A549 (cell line): ENCODE data around the gene DDX1. TPM values are rescaled to one million over a fixed set of nuclear protein-coding genes. Genes with fewer than 3 reads are reported as not detected.

Experiments used
- ATAC-seq, 2 experiments: fragments of 200-7000 bp in 1 of 2; fragments of >200 bp in 1 of 2; cut with Nextera tagmentation in 1 of 2; cut with Tn5 transposase in 1 of 2; 3 replicates each; pipeline versions ENCODE4 v1.8.0 to v1.9.1; 2018 to 2020; ENCODE audit warnings: mild to moderate bottlenecking in 1 of 2, moderate library complexity in 1 of 2
- CTCF ChIA-PET: fragments of 300-600 bp; sonication (Branson Sonifier 250); formaldehyde crosslinking; extraction: SDS; loops from one replicate; lab custom pipeline; 2021; ENCODE audit warnings: antibody characterized with exemption, inconsistent platforms; lab: Yijun Ruan, JAX
- POLR2A ChIA-PET: fragments of 350-600 bp; formaldehyde crosslinking; extraction: SDS; loops from one replicate; lab custom pipeline; 2021; ENCODE audit warnings: antibody characterized with exemption, inconsistent platforms; lab: Yijun Ruan, JAX
- DNase-seq, 2 experiments: peaks; one replicate each; pipeline versions ENCODE4 v3.0.0 to v3.0.0-alpha.2; 2011 to 2016; ENCODE audit warnings: low read depth in 1 of 2, low spot score in 1 of 2
- FAIRE-seq: peaks from 2 replicates; lab custom pipeline; 2011; peaks lifted over from hg19 to GRCh38; lab: Jason Lieb, UNC
- H3K27ac ChIP-seq, 2 experiments: fragments of >200 bp; sonication (Bioruptor Twin); formaldehyde crosslinking; 3 replicates each; pipeline ENCODE4 v1.5.1; 2016 to 2017
- H3K4me1 ChIP-seq: fragments of >200 bp; sonication (Bioruptor Twin); formaldehyde crosslinking; 3 replicates; pipeline ENCODE4 v1.6.1; 2016
- H3K4me2 ChIP-seq: fragments of >200 bp; sonication (Bioruptor Twin); formaldehyde crosslinking; 3 replicates; pipeline ENCODE4 v1.6.1; 2016
- H3K4me3 ChIP-seq: fragments of >200 bp; sonication (Bioruptor Twin); formaldehyde crosslinking; 3 replicates; pipeline ENCODE4 v1.5.1; 2016
- H3K9me3 ChIP-seq: fragments of >200 bp; sonication (Bioruptor Twin); formaldehyde crosslinking; 3 replicates; pipeline ENCODE4 v1.6.1; 2016
- CBX8 ChIP-seq: fragments of 200-600 bp; sonication (generic); IDR thresholded peaks from 2 replicates; pipeline ENCODE4 v1.6.1; 2016
- CHD4 ChIP-seq: fragments of 200-600 bp; sonication (generic); IDR thresholded peaks from 2 replicates; pipeline ENCODE4 v1.6.1; 2016; ENCODE audit warnings: antibody characterized with exemption, mild to moderate bottlenecking, borderline replicate concordance
- EHMT2 ChIP-seq: fragments of 200-600 bp; sonication (generic); IDR thresholded peaks from 2 replicates; pipeline ENCODE4 v1.6.1; 2016; ENCODE audit warnings: antibody characterized with exemption, low read depth, mild to moderate bottlenecking, moderate library complexity
- EP300 ChIP-seq, 2 experiments: fragments of >200 bp; sonication (Bioruptor Twin); formaldehyde crosslinking; IDR thresholded peaks; 2 replicates in 1 of 2; 3 replicates in 1 of 2; pipeline ENCODE4 v1.6.1; 2016 to 2017
- FOXS1 ChIP-seq: fragments of 250-450 bp; sonication (Bioruptor Pico); IDR thresholded peaks from 2 replicates; pipeline ENCODE4 v1.5.0; 2020; ENCODE audit warnings: mild to moderate bottlenecking, moderate library complexity
- JUN ChIP-seq, 2 experiments: fragments of >200 bp; sonication (Bioruptor Twin); formaldehyde crosslinking; IDR thresholded peaks; 2 replicates in 1 of 2; 3 replicates in 1 of 2; pipeline ENCODE4 v1.6.1; 2016 to 2017
- MAFK ChIP-seq: fragments of 450-650 bp; IDR thresholded peaks from 2 replicates; pipeline ENCODE4 v1.6.1; 2014; ENCODE audit not compliant: partially characterized antibody
- MAZ ChIP-seq: fragments of 150-350 bp; IDR thresholded peaks from 2 replicates; pipeline ENCODE4 v1.6.1; 2014; ENCODE audit warnings: antibody characterized with exemption, low read depth, low read length, borderline replicate concordance
- POLR2AphosphoS2 ChIP-seq: conservative IDR thresholded peaks from 2 replicates; pipeline ENCODE4 v1.6.1; 2012; ENCODE audit warnings: low read length, improper control_type of control experiment, inconsistent platforms
- RARB ChIP-seq: fragments of 250-450 bp; sonication (Bioruptor Pico); IDR thresholded peaks from 2 replicates; pipeline ENCODE4 v1.8.0; 2021; ENCODE audit warnings: mild to moderate bottlenecking, moderate library complexity
- SMC3 ChIP-seq: fragments of >200 bp; sonication (Bioruptor Twin); formaldehyde crosslinking; IDR thresholded peaks from 3 replicates; pipeline ENCODE4 v1.6.1; 2018; ENCODE audit warnings: inconsistent platforms
- SREBF2 ChIP-seq: fragments of 450-650 bp; IDR thresholded peaks from 2 replicates; pipeline ENCODE4 v1.6.1; 2014; ENCODE audit warnings: mild to moderate bottlenecking, moderate library complexity
- TFCP2L1 ChIP-seq: fragments of 250-450 bp; sonication (Bioruptor Pico); IDR thresholded peaks from 2 replicates; pipeline ENCODE4 v1.5.0; 2021; ENCODE audit warnings: mild to moderate bottlenecking
- TP53 ChIP-seq: fragments of 250-450 bp; sonication (Bioruptor Pico); IDR thresholded peaks from 2 replicates; pipeline ENCODE4 v1.5.0; 2021; ENCODE audit warnings: mild to moderate bottlenecking, moderate library complexity
- ZC3H11A ChIP-seq: fragments of 450-650 bp; IDR thresholded peaks from 2 replicates; pipeline ENCODE4 v1.6.1; 2014; ENCODE audit warnings: antibody characterized with exemption, mild to moderate bottlenecking
- WGBS: methylation state at CpG from one replicate; pipeline ENCODE4 v1.1.6; 2017; ENCODE audit errors: missing lambda C conversion rate; 5-methylcytosine and 5-hydroxymethylcytosine counted together
- polyA plus RNA-seq, 4 experiments: library from polyadenylated mRNA; depleted of rRNA in 3 of 4; stranded (reverse); fragments of >200 nt; fragmentation: RNase III in 1 of 4; extraction: RNeasy Plus Mini Kit Qiagen cat#74134 plus additional on column Dnase treatment in 1 of 4; gene quantifications; 2 replicates in 3 of 4; 3 replicates in 1 of 4; pipeline ENCODE4 v1.2.3, GENCODE V29; 2011 to 2017
- TF ChIP-seq, protein P1 (sequence below): IDR thresholded peaks from 2 replicates; pipeline ENCODE4 v1.6.1; 2012; ENCODE audit warnings: low read depth, borderline replicate concordance
- TF ChIP-seq, protein P2 (sequence below): fragments of 450-650 bp; IDR thresholded peaks from 2 replicates; pipeline ENCODE4 v1.6.1; 2014; ENCODE audit warnings: antibody characterized with exemption
- TF ChIP-seq, protein P3 (sequence below): fragments of >200 bp; sonication (Bioruptor Twin); formaldehyde crosslinking; IDR thresholded peaks from 3 replicates; pipeline ENCODE4 v1.5.1; 2016
- TF ChIP-seq, protein P4 (sequence below): fragments of 200-600 bp; sonication (generic); IDR thresholded peaks from 2 replicates; pipeline ENCODE4 v1.6.1; 2016; ENCODE audit warnings: antibody characterized with exemption, mild to moderate bottlenecking, moderate library complexity

DDX1 gene
- polyA plus RNA-seq, 2 of the 4 experiments (the other 2 are of a cell fraction): 157 to 214 TPM

DNA sequence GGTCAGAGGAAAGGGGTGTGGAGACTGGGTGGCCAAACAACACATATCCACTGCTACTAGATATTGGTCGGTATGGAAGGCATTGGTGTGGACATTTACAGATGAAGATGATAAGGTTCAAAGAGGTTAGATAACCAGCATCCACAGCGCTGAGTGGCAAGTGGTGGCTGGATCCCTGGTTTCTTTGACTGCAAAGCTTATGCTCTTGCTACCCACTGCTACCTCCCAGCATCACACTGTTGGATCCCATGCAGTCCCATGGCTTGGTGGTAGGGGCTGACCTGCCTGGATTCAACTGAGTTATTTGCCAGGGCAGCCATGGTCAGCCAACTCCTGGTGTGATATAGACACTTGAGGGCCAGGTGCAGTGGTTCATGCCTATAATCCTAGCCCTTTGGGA is 53.6 kb downstream of the DDX1 start:
- Histone ChIP-seq H3K4me1 (no peaks in the 10 kb centered on the region), H3K27ac (no peak overlapping the region), H3K9me3 (peaks cover 6% of the 10 kb centered on the region; the same call in 1 of the 3 replicates), H3K4me2 (no peak overlapping the region), H3K4me3 (no peak overlapping the region)
- no peak for FAIRE-seq
- DNase-seq: no peak
- no peak for ATAC-seq
- TF ChIP-seq, protein P1, sequence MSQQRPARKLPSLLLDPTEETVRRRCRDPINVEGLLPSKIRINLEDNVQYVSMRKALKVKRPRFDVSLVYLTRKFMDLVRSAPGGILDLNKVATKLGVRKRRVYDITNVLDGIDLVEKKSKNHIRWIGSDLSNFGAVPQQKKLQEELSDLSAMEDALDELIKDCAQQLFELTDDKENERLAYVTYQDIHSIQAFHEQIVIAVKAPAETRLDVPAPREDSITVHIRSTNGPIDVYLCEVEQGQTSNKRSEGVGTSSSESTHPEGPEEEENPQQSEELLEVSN: no peak
- TF ChIP-seq TFCP2L1: no peak
- TF ChIP-seq ZC3H11A: no peak
- no peak for TF ChIP-seq RARB (CRISPR knock-in tag)
- no peak for TF ChIP-seq FOXS1 (CRISPR knock-in tag)
- TF ChIP-seq, protein P2, sequence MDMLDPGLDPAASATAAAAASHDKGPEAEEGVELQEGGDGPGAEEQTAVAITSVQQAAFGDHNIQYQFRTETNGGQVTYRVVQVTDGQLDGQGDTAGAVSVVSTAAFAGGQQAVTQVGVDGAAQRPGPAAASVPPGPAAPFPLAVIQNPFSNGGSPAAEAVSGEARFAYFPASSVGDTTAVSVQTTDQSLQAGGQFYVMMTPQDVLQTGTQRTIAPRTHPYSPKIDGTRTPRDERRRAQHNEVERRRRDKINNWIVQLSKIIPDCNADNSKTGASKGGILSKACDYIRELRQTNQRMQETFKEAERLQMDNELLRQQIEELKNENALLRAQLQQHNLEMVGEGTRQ: no peak
- no peak for TF ChIP-seq JUN (IDR thresholded peaks at IDR 0.05)
- no peak for TF ChIP-seq TP53 (CRISPR knock-in tag)
- TF ChIP-seq EP300 (IDR thresholded peaks at IDR 0.05): no peak
- TF ChIP-seq, all 56 proteins: peak for 0
- CTCF ChIA-PET: interaction anchor here (1.8 kb wide), 1 partner anchor 8 kb away, joined by 5 read pairs; no protein-coding TSS in a partner anchor
- 80% methylated on average over 2 of the region's 2 CpGs for WGBS
- POLR2A ChIA-PET: no interaction called here

DNA sequence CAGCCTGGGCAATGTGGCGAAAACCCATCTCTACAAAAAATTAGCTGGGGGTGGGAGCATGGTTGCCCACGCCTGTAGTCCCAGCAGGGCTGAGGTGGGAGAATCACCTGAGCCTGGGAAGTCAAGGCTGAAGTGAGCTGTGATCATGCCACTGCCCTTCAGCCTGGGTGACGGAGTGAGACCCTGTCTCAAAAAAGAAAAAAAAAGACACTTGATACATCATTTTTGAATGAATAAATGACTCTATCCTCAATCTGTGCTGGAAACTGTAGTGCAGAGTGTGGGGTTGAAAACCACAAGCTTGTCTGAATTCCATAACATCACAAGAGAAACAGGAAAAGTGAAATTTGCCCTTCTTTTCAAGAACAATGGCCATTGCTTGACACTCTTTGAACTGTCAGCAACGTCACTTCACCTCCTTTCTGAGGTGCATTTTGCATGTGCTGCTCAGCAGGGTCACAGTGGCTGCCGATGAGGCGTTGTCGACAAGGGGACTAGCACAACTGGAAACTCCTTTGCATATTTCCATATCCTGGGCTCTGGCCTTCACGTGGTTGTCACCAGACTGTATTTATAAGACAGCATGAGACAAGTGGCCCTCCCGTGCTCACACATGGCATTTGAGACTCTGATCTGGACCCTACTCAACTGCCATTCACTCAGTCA is 54.2 kb downstream of the DDX1 start:
- WGBS: 57% methylated on average over 8 of the region's 9 CpGs
- Histone ChIP-seq H3K4me2 (no peak overlapping the region), H3K27ac (no peak overlapping the region), H3K4me3 (no peak overlapping the region), H3K9me3 (peaks cover 6% of the 10 kb centered on the region; the same call in 1 of the 3 replicates), H3K4me1 (no peaks in the 10 kb centered on the region)
- no peak for FAIRE-seq
- ChIA-PET POLR2A (no interaction called here), CTCF (interaction anchor here (1.8 kb wide), 1 partner anchor 9 kb away, joined by 5 read pairs; no protein-coding TSS in a partner anchor)
- ATAC-seq: no peak
- no peak for DNase-seq
- TF ChIP-seq EHMT2 (no peak), POLR2AphosphoS2 (no peak), JUN (IDR thresholded peaks at IDR 0.05) (no peak), MAFK (no peak), CBX8 (no peak), SREBF2 (no peak), CHD4 (no peak), SMC3 (no peak), MAZ (no peak)
- TF ChIP-seq, protein P3, sequence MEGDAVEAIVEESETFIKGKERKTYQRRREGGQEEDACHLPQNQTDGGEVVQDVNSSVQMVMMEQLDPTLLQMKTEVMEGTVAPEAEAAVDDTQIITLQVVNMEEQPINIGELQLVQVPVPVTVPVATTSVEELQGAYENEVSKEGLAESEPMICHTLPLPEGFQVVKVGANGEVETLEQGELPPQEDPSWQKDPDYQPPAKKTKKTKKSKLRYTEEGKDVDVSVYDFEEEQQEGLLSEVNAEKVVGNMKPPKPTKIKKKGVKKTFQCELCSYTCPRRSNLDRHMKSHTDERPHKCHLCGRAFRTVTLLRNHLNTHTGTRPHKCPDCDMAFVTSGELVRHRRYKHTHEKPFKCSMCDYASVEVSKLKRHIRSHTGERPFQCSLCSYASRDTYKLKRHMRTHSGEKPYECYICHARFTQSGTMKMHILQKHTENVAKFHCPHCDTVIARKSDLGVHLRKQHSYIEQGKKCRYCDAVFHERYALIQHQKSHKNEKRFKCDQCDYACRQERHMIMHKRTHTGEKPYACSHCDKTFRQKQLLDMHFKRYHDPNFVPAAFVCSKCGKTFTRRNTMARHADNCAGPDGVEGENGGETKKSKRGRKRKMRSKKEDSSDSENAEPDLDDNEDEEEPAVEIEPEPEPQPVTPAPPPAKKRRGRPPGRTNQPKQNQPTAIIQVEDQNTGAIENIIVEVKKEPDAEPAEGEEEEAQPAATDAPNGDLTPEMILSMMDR: no peak
- TF ChIP-seq, protein P4, sequence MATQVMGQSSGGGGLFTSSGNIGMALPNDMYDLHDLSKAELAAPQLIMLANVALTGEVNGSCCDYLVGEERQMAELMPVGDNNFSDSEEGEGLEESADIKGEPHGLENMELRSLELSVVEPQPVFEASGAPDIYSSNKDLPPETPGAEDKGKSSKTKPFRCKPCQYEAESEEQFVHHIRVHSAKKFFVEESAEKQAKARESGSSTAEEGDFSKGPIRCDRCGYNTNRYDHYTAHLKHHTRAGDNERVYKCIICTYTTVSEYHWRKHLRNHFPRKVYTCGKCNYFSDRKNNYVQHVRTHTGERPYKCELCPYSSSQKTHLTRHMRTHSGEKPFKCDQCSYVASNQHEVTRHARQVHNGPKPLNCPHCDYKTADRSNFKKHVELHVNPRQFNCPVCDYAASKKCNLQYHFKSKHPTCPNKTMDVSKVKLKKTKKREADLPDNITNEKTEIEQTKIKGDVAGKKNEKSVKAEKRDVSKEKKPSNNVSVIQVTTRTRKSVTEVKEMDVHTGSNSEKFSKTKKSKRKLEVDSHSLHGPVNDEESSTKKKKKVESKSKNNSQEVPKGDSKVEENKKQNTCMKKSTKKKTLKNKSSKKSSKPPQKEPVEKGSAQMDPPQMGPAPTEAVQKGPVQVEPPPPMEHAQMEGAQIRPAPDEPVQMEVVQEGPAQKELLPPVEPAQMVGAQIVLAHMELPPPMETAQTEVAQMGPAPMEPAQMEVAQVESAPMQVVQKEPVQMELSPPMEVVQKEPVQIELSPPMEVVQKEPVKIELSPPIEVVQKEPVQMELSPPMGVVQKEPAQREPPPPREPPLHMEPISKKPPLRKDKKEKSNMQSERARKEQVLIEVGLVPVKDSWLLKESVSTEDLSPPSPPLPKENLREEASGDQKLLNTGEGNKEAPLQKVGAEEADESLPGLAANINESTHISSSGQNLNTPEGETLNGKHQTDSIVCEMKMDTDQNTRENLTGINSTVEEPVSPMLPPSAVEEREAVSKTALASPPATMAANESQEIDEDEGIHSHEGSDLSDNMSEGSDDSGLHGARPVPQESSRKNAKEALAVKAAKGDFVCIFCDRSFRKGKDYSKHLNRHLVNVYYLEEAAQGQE: no peak
